IMR-90 (cell line): ENCODE data around the gene ANK3.

Experiments
- CEBPB ChIP-seq: IDR thresholded peaks from 2 replicates; pipeline ENCODE4 v1.6.1; 2012; ENCODE audit warnings: low read depth, low read length, improper control_type of control experiment
- CTCF ChIP-seq: conservative IDR thresholded peaks from 2 replicates; pipeline ENCODE4 v1.5.1; 2012; ENCODE audit warnings: mild to moderate bottlenecking, low read depth, low read length, improper control_type of control experiment
- MXI1 ChIP-seq: IDR thresholded peaks from 2 replicates; pipeline ENCODE4 v1.6.1; 2012; ENCODE audit warnings: low read depth, mild to moderate bottlenecking, low read length, moderate library complexity, borderline replicate concordance
- POLR2A ChIP-seq: IDR thresholded peaks from 2 replicates; pipeline ENCODE4 v1.6.1; 2012; ENCODE audit warnings: mild to moderate bottlenecking, low read depth, low read length
- RAD21 ChIP-seq: IDR thresholded peaks from 2 replicates; pipeline ENCODE4 v1.6.1; 2012; ENCODE audit warnings: low read length, improper control_type of control experiment
- RCOR1 ChIP-seq: IDR thresholded peaks from 2 replicates; pipeline ENCODE4 v1.6.1; 2012; ENCODE audit warnings: mild to moderate bottlenecking, low read length, improper control_type of control experiment; ENCODE audit not compliant: insufficient replicate concordance
- RFX5 ChIP-seq: IDR thresholded peaks from 2 replicates; pipeline ENCODE4 v1.8.0; 2012; ENCODE audit warnings: low read depth, mild to moderate bottlenecking, low read length, moderate library complexity
- SMC3 ChIP-seq: fragments of 150-350 bp; IDR thresholded peaks from 2 replicates; pipeline ENCODE4 v1.6.1; 2016; ENCODE audit warnings: low read depth, mild to moderate bottlenecking, antibody characterized with exemption, low read length, moderate library complexity
- TF ChIP-seq, protein P1 (sequence below): fragments of 150-350 bp; IDR thresholded peaks from 2 replicates; pipeline ENCODE4 v1.6.1; 2017; ENCODE audit warnings: mild to moderate bottlenecking, antibody characterized with exemption, low read length, low read depth
- TF ChIP-seq, protein P2 (sequence below): fragments of 150-350 bp; IDR thresholded peaks from 2 replicates; pipeline ENCODE4 v1.6.1; 2016; ENCODE audit warnings: low read depth, mild to moderate bottlenecking, low read length, moderate library complexity, borderline replicate concordance

- TF ChIP-seq CTCF (no peak), POLR2A (no peak), RFX5 (no peak), RAD21 (no peak), SMC3 (no peak), MXI1 (no peak), RCOR1 (no peak), CEBPB (no peak)
- TF ChIP-seq, protein P1, sequence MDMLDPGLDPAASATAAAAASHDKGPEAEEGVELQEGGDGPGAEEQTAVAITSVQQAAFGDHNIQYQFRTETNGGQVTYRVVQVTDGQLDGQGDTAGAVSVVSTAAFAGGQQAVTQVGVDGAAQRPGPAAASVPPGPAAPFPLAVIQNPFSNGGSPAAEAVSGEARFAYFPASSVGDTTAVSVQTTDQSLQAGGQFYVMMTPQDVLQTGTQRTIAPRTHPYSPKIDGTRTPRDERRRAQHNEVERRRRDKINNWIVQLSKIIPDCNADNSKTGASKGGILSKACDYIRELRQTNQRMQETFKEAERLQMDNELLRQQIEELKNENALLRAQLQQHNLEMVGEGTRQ = no peak
- TF ChIP-seq, protein P2, sequence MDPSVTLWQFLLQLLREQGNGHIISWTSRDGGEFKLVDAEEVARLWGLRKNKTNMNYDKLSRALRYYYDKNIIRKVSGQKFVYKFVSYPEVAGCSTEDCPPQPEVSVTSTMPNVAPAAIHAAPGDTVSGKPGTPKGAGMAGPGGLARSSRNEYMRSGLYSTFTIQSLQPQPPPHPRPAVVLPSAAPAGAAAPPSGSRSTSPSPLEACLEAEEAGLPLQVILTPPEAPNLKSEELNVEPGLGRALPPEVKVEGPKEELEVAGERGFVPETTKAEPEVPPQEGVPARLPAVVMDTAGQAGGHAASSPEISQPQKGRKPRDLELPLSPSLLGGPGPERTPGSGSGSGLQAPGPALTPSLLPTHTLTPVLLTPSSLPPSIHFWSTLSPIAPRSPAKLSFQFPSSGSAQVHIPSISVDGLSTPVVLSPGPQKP = no peak
Measured at GRCh38 chr10:60021361-60021760, 368.3 kb downstream of the ANK3 start.
